ENCODE measurements around the gene EIF2S2. TPM values are rescaled to one million over a fixed set of nuclear protein-coding genes. Genes with fewer than 3 reads are reported as not detected.
A peak's percentile ranks its signal among the peaks of the same experiment; 100 is the strongest.

Gene EIF2S2
- polyA plus RNA-seq, 3 donors = 18.8 to 20.1 (median 18.9) TPM

GRCh38 chr20:34108616-34109174 is 3.3 kb downstream of the EIF2S2 start:
- H4K20me1 ChIP-seq (ENCODE audit: insufficient read depth, low read length) = peaks cover 82% of the 10 kb centered on the region
- Mint-ChIP-seq H3K9me3 (no peaks in the 10 kb centered on the region), H3K27ac (peak overlapping the region in 2 of 7 donors; percentile 46 to 78), H3K4me1 (peaks cover 68% of the 10 kb centered on the region), H3K27me3 (ENCODE audit: low read depth in 3 of 3) (peaks cover 0 to 2% (median 0%) of the 10 kb centered on the region in 3 donors), H3K4me3 (no peak overlapping the region), H3K36me3 (peaks cover 28 to 48% of the 10 kb centered on the region in 2 donors)
- no peak for DNase-seq
- H3K4me2 ChIP-seq (replicated peaks; ENCODE audit: extremely low read depth, low read length, poor library complexity, severe bottlenecking) = no peak overlapping the region
- peaks cover 84% of the 10 kb centered on the region for H3K79me2 ChIP-seq (ENCODE audit: insufficient read depth, low read length)
- no peak overlapping the region for H2AFZ ChIP-seq (ENCODE audit: insufficient read depth, low read depth, low read length, poor library complexity, severe bottlenecking)
- no peaks in the 10 kb centered on the region for H3K27me3 ChIP-seq (ENCODE audit: control insufficient read depth in 2 of 2, insufficient read depth in 2 of 2, low read length in 2 of 2)
- H3K9ac ChIP-seq (ENCODE audit: insufficient read depth, low read length, poor library complexity, severe bottlenecking) = no peak overlapping the region
- no peak overlapping the region for H3K27ac ChIP-seq (ENCODE audit: low read depth in 1 of 2, low read length in 2 of 2)
- peaks cover 16 to 41% of the 10 kb centered on the region in 2 donors for H3K36me3 ChIP-seq (replicated peaks in 1 of 2; ENCODE audit: control insufficient read depth in 1 of 2, insufficient read depth in 2 of 2, low read length in 2 of 2)
- TF ChIP-seq CTCF (IDR thresholded peaks at IDR 0.05) = no peak
- intact Hi-C loops (cut with micrococcal nuclease) = no loop called here
- no peak overlapping the region for H3K4me3 ChIP-seq (replicated peaks in 1 of 3; ENCODE audit: low read depth in 2 of 3, low read length in 3 of 3)
- H3K9me3 ChIP-seq (replicated peaks in 1 of 2; ENCODE audit: control insufficient read depth in 1 of 2, insufficient read depth in 1 of 2, low read length in 2 of 2) = no peaks in the 10 kb centered on the region
- peaks cover 30 to 61% of the 10 kb centered on the region in 2 donors for H3K4me1 ChIP-seq (ENCODE audit: control insufficient read depth in 1 of 2, insufficient read depth in 2 of 2, low read length in 2 of 2)
- 100% methylated on average over 2 of the region's 4 CpGs for WGBS (ENCODE audit: insufficient coverage)

GRCh38 chr20:34105978-34106675 is 5.9 kb downstream of the EIF2S2 start:
- Histone ChIP-seq H4K20me1 (ENCODE audit: insufficient read depth, low read length) (peaks cover 100% of the 10 kb centered on the region), H3K79me2 (ENCODE audit: insufficient read depth, low read length) (peaks cover 99% of the 10 kb centered on the region), H3K27ac (ENCODE audit: low read depth in 1 of 2, low read length in 2 of 2) (peak overlapping the region in 1 of 2 donors; percentile 62), H3K4me2 (replicated peaks; ENCODE audit: extremely low read depth, low read length, poor library complexity, severe bottlenecking) (no peak overlapping the region), H3K9ac (ENCODE audit: insufficient read depth, low read length, poor library complexity, severe bottlenecking) (no peak overlapping the region), H3K4me3 (replicated peaks in 1 of 3; ENCODE audit: low read depth in 2 of 3, low read length in 3 of 3) (no peak overlapping the region), H3K4me1 (ENCODE audit: control insufficient read depth in 1 of 2, insufficient read depth in 2 of 2, low read length in 2 of 2) (peaks cover 24 to 51% of the 10 kb centered on the region in 2 donors), H3K9me3 (replicated peaks in 1 of 2; ENCODE audit: control insufficient read depth in 1 of 2, insufficient read depth in 1 of 2, low read length in 2 of 2) (no peaks in the 10 kb centered on the region), H3K36me3 (replicated peaks in 1 of 2; ENCODE audit: control insufficient read depth in 1 of 2, insufficient read depth in 2 of 2, low read length in 2 of 2) (peaks cover 41 to 66% of the 10 kb centered on the region in 2 donors), H2AFZ (ENCODE audit: insufficient read depth, low read depth, low read length, poor library complexity, severe bottlenecking) (no peak overlapping the region), H3K27me3 (ENCODE audit: control insufficient read depth in 2 of 2, insufficient read depth in 2 of 2, low read length in 2 of 2) (no peaks in the 10 kb centered on the region)
- peaks cover 0 to 2% (median 0%) of the 10 kb centered on the region in 3 donors for H3K27me3 Mint-ChIP-seq (ENCODE audit: low read depth in 3 of 3)
- no peak for DNase-seq
- H3K4me1 Mint-ChIP-seq = peaks cover 67% of the 10 kb centered on the region
- H3K27ac Mint-ChIP-seq = peak overlapping the region in 5 of 7 donors; percentile 37 to 82 (median 62)
- WGBS (ENCODE audit: insufficient coverage) = no CpG with 5 or more reads among the region's 3 CpGs
- H3K36me3 Mint-ChIP-seq = peaks cover 53 to 74% of the 10 kb centered on the region in 2 donors
- no peaks in the 10 kb centered on the region for H3K9me3 Mint-ChIP-seq
- no peak overlapping the region for H3K4me3 Mint-ChIP-seq
- intact Hi-C loops (cut with micrococcal nuclease) = no loop called here
- no peak for TF ChIP-seq CTCF (IDR thresholded peaks at IDR 0.05)

All from CD14-positive monocyte (primary cell).